Vagina (tissue), 2 donors: ENCODE data around the gene SORCS2. TPM values are rescaled to one million over a fixed set of nuclear protein-coding genes. Genes with fewer than 3 reads are reported as not detected.

ENCODE experiments used
- DNase-seq, 2 donors: peaks; one replicate each; pipeline ENCODE4 v3.0.0-alpha.2; 2017; ENCODE audit errors: extremely low spot score in 2 of 2
- H3K27ac ChIP-seq: fragments of 200-600 bp; sonication (generic); one replicate; pipeline ENCODE4 v1.5.1; 2019
- H3K27me3 ChIP-seq: fragments of 200-600 bp; sonication (generic); one replicate; pipeline ENCODE4 v1.5.1; 2019
- H3K36me3 ChIP-seq, 2 donors: fragments of 200-600 bp; sonication (generic); one replicate each; pipeline ENCODE4 v1.5.1; 2017 to 2019
- H3K4me1 ChIP-seq: fragments of 200-600 bp; sonication (generic); one replicate; pipeline ENCODE4 v1.5.1; 2019
- H3K4me3 ChIP-seq, 2 donors: fragments of 200-600 bp; sonication (generic); 1 replicate in 1 of 2; 2 replicates in 1 of 2; pipeline ENCODE4 v1.5.1; 2016 to 2019
- H3K9me3 ChIP-seq: fragments of 200-600 bp; sonication (generic); one replicate; pipeline ENCODE4 v1.5.1; 2019
- POLR2A ChIP-seq, 2 donors: fragments of 450-650 bp; IDR thresholded peaks; one replicate each; pipeline ENCODE4 v1.6.1; 2017; ENCODE audit warnings: antibody characterized with exemption in 2 of 2, mild to moderate bottlenecking in 2 of 2, moderate library complexity in 2 of 2
- POLR2AphosphoS5 ChIP-seq, 2 donors: sonication (generic); formaldehyde crosslinking; IDR thresholded peaks; one replicate each; pipeline ENCODE4 v1.9.0; 2017; ENCODE audit warnings: antibody characterized with exemption in 2 of 2, mild to moderate bottlenecking in 2 of 2, low read depth in 1 of 2; ENCODE audit not compliant: insufficient read depth in 1 of 2
- intact Hi-C: fragments of 100-400 bp; cut with DNase I; formaldehyde crosslinking; loops from one replicate; pipeline ENCODE4 v1.15.1; 2023
- total RNA-seq: library from RNA; depleted of rRNA; stranded (reverse); fragments of >200 nt; gene quantifications from one replicate; pipeline ENCODE4 v1.2.3, GENCODE V29; 2016
- TF ChIP-seq, protein P1 (sequence below), 3 experiments: fragments of 450-650 bp in 2 of 3; fragments of 200-600 bp in 1 of 3; sonication (generic) in 1 of 3; IDR thresholded peaks; one replicate each; pipeline ENCODE4 v1.5.1; 2017 to 2019; ENCODE audit warnings: antibody characterized with exemption in 3 of 3, mild to moderate bottlenecking in 2 of 3, moderate library complexity in 2 of 3

The SORCS2 gene
- total RNA-seq, 1 donor from 2014 or later: 5.4 TPM

DNA sequence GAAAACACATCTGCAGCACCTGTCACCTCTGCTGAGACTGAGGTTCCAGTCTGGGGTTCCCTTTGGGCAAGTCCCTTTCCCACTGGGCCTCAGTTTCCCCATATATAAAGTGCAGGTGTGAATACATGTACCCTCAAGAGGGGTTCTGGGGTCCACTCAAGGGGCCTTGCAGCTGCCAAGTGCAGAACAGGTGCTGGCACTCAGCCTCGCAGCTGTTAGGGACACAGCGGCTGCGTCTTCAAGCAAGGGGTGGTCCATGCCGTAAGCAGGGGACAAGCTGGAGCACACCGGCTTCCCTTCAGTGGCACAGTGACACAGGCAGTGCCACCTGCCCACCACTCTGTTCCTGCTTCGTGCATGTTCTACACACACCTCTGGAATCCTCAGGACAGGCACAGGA lies 329.3 kb downstream of the SORCS2 start:
- TF ChIP-seq, protein P1, sequence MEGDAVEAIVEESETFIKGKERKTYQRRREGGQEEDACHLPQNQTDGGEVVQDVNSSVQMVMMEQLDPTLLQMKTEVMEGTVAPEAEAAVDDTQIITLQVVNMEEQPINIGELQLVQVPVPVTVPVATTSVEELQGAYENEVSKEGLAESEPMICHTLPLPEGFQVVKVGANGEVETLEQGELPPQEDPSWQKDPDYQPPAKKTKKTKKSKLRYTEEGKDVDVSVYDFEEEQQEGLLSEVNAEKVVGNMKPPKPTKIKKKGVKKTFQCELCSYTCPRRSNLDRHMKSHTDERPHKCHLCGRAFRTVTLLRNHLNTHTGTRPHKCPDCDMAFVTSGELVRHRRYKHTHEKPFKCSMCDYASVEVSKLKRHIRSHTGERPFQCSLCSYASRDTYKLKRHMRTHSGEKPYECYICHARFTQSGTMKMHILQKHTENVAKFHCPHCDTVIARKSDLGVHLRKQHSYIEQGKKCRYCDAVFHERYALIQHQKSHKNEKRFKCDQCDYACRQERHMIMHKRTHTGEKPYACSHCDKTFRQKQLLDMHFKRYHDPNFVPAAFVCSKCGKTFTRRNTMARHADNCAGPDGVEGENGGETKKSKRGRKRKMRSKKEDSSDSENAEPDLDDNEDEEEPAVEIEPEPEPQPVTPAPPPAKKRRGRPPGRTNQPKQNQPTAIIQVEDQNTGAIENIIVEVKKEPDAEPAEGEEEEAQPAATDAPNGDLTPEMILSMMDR (IDR thresholded peaks at IDR 0.05): no peak
- TF ChIP-seq POLR2A (IDR thresholded peaks at IDR 0.05) (no peak), POLR2AphosphoS5 (IDR thresholded peaks at IDR 0.05; ENCODE audit: insufficient read depth in 1 of 2, low read depth in 1 of 2) (no peak)
- no peak overlapping the region for H3K27ac ChIP-seq
- no peak for DNase-seq
- intact Hi-C loops: no loop called here
- H3K27me3 ChIP-seq: no peaks in the 10 kb centered on the region
- H3K36me3 ChIP-seq: no peaks in the 10 kb centered on the region
- H3K4me1 ChIP-seq: no peaks in the 10 kb centered on the region
- no peaks in the 10 kb centered on the region for H3K9me3 ChIP-seq
- no peak overlapping the region for H3K4me3 ChIP-seq

DNA sequence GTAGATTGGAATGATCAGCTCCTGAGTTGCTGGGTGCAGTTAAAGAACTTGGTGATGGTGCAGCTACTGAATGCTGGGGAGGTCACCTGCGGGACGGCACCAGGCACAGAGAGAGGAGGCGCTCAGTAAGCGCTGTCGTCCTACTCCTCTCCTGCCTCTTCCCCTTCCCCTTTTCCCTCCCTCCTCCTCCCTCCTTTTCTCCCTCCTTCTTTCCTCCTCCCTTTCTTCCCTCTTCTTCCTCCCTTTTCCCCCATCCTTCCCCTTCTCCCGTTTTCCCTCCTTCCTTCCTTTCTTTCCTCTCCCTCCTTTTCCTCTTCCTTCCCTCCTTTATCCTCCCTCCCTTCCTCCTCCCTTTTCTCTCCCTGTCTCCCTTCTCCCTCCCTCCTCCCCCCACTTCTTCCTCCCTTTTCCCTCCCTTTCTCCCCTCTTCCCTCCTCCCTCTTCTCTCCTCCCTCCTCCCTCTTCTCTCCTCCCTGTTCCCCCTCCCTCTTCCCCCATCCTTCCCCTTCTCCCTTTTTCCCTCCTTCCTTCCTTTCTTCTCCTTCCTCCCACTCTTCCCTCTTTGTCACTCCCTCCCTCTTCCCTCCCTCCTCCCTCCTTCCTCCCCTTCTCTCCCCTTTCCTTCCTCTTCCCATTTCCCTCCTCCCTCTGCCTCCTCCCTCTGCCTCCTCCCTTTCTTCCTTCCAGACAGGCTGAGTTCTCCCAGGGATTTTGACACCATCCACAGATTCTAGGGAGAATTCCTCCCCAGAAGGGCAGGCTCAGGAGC lies 330.3 kb downstream of the SORCS2 start:
- Histone ChIP-seq H3K4me3 (no peak overlapping the region), H3K4me1 (no peaks in the 10 kb centered on the region), H3K27ac (no peak overlapping the region), H3K36me3 (no peaks in the 10 kb centered on the region), H3K27me3 (no peaks in the 10 kb centered on the region), H3K9me3 (no peaks in the 10 kb centered on the region)
- DNase-seq: no peak
- intact Hi-C loops: no loop called here
- TF ChIP-seq, protein P1 (IDR thresholded peaks at IDR 0.05): no peak
- TF ChIP-seq POLR2A (IDR thresholded peaks at IDR 0.05) (no peak), POLR2AphosphoS5 (IDR thresholded peaks at IDR 0.05; ENCODE audit: insufficient read depth in 1 of 2, low read depth in 1 of 2) (no peak)

DNA sequence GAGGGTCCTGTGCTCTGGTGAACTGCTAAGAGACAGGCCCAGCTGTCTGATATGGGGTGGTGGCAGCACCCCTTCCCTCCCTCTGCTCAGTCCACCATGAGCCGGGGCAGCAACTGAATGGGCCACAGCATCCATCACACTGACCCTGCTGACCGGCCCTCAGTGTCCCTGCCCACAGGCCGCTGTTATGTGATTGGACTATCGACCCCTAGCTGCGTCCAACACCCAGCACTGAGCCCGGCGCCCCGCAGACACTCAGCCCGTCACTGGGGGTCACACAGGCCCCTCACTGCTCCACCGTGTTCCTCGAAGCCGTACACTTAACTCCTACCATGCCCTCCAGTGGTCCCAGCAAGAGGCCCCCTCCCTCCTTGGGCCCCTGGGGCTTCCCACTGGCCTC lies 331.2 kb downstream of the SORCS2 start:
- TF ChIP-seq, protein P1 (IDR thresholded peaks at IDR 0.05): no peak
- TF ChIP-seq POLR2A (IDR thresholded peaks at IDR 0.05): no peak
- TF ChIP-seq POLR2AphosphoS5 (IDR thresholded peaks at IDR 0.05; ENCODE audit: insufficient read depth in 1 of 2, low read depth in 1 of 2): no peak
- intact Hi-C loops: no loop called here
- H3K27ac ChIP-seq: no peak overlapping the region
- no peaks in the 10 kb centered on the region for H3K36me3 ChIP-seq
- H3K27me3 ChIP-seq: no peaks in the 10 kb centered on the region
- no peaks in the 10 kb centered on the region for H3K4me1 ChIP-seq
- no peaks in the 10 kb centered on the region for H3K9me3 ChIP-seq
- no peak overlapping the region for H3K4me3 ChIP-seq
- no peak for DNase-seq

DNA sequence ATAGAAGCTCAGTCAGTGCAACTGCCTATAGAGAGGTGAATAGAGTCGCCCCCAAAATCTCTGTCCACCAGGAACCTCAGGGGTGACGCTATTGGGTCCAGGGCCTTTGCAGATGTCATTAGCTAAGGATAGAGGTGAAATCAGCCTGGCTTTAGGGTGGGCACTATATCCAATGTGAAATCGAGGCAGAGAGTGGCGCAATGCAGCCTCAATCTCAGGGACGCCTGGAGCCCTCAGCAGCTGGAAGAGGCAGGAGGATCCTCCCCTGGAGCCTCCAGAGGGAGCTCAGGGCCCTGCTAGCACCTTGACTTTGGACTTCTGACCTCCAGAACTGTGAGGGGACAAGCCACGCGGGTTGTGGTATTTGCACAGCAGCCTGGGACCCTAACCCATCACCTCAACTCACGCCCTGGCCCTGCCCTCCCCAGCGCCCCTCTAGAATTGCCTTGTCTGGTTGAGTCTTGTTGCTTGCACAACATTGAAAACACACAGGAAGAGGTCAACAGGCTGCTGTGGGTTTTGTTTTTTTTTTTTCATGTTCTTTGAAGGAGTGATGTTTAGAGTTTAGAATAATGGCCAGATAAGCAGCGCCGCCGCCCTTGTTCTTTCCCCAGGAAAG lies 331.8 kb downstream of the SORCS2 start:
- TF ChIP-seq POLR2AphosphoS5 (IDR thresholded peaks at IDR 0.05; ENCODE audit: insufficient read depth in 1 of 2, low read depth in 1 of 2): no peak
- TF ChIP-seq, protein P1 (IDR thresholded peaks at IDR 0.05): no peak
- no peak for TF ChIP-seq POLR2A (IDR thresholded peaks at IDR 0.05)
- H3K36me3 ChIP-seq: no peaks in the 10 kb centered on the region
- H3K27me3 ChIP-seq: no peaks in the 10 kb centered on the region
- H3K9me3 ChIP-seq: no peaks in the 10 kb centered on the region
- H3K27ac ChIP-seq: no peak overlapping the region
- DNase-seq: no peak
- intact Hi-C loops: no loop called here
- H3K4me1 ChIP-seq: no peaks in the 10 kb centered on the region
- no peak overlapping the region for H3K4me3 ChIP-seq

DNA sequence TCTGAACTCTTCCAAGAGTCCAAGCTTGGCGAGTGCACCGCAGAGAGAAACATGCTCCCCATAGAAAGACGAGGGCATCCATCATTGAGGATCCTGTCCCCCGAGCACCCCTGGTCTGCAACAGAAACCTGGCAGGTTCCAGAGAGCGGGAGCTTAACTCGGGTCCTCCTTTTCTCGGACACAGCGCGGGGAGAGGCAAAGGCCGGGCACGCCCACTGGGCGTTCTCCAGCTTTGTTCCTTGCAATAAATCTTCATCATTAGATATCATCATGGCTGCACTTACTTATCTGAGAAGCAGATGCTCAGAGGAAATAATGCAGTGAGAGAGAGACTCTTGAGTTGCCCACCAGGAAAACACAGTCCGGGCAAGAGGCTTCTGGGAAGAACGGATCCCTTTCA lies 332.5 kb downstream of the SORCS2 start:
- no peak for DNase-seq
- no peak overlapping the region for H3K4me3 ChIP-seq
- no peaks in the 10 kb centered on the region for H3K9me3 ChIP-seq
- H3K27me3 ChIP-seq: no peaks in the 10 kb centered on the region
- H3K4me1 ChIP-seq: no peaks in the 10 kb centered on the region
- no peaks in the 10 kb centered on the region for H3K36me3 ChIP-seq
- TF ChIP-seq POLR2AphosphoS5 (IDR thresholded peaks at IDR 0.05; ENCODE audit: insufficient read depth in 1 of 2, low read depth in 1 of 2) (no peak), POLR2A (IDR thresholded peaks at IDR 0.05) (no peak)
- TF ChIP-seq, protein P1 (IDR thresholded peaks at IDR 0.05): no peak
- no peak overlapping the region for H3K27ac ChIP-seq
- intact Hi-C loops: no loop called here
